ENCODE results near the gene RAB24.
"Not testable (repeated sequence)": the region's sequence is repeated elsewhere in the genome, so short reads cannot be mapped to it uniquely, and the experiment has no call there.

RAB24 gene
- total RNA-seq, result 1.4 to 6.0 (median 2.2) reads per million in 9 experiments

DNA sequence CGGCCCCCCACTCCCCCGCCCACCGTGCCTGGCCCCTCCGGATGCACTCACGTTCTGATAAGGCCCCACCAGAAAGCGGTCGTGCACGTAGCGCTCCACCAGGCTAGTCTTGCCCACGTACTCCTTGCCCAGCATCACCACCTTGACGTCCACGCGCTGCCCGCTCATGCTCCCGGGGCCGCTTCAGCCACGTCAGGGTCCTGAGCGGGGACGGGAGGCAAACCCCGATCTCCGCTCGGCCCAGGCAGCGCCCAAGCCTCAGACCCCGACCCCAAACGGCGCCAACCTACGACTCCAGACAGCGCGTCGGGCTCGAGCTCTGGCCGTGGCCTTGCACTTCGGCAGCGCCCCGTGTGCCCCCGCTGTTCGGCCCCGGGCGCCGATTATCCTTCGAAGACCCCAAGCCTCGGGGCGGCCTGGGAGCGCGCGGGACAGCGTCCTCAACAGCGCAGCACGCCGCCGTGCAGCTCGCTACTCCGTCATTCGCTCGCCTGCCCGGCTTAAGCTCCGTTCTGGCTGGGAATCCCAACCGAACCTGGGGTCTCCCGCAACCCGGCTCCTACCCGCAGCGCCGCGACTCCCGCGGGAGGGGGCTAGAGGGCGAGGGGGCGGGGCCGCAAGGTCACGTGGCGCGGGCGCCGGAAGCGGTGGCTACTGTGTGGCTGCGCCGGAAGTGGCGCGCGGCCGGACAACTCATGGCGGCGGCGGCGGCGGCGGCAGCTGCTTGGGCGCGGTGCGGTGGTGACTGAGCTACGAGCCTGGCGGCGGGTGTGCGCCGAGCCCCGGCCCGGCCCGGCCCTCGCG, at the start of gene RAB24, which contains the start of gene PRELID1:
Gene RAB24, minus strand, starts transcription at position 599 of the 804 bp plus-strand sequence. Its CDS starts 431 bp downstream, at position 168.
Gene PRELID1, plus strand, starts transcription at position 679 of the 804 bp plus-strand sequence. CDS start 187 bp downstream, outside the sequence.
- peak; percentile 74 for ATAC-seq (replicated peaks)

DNA sequence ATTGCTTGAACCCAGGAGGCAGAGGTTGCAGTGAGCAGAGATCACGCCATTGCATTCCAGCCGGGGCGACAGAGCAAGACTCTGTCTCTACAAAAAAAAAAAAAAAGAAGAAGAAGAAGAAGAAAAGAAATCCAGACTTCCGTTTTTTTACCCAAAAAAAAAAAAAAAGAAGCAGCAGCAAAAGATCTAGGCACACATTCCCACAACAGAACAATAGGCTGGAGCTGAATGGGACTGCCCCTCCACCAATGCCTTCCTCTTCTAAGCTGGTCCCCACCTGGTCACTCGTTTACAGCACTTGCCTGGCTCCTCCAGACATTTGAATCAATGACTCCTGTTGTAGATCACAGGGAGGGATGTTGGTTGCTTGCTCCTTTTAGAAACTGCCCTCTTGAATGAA, 49.6 kb upstream of the RAB24 start:
- Mint-ChIP-seq H3K4me1 (ENCODE audit: low read depth in 2 of 2) (peaks cover 56 to 58% of the 10 kb centered on the region in 2 donors), H3K27ac (no peak overlapping the region), H3K4me3 (no peak overlapping the region), H3K9me3 (no peaks in the 10 kb centered on the region), H3K27me3 (no peaks in the 10 kb centered on the region), H3K36me3 (ENCODE audit: insufficient read depth) (peaks cover 57% of the 10 kb centered on the region)
- ATAC-seq (replicated peaks), result no peak
- no peak for DNase-seq

More for the DNA sequence above, at the start of gene RAB24, which contains the start of gene PRELID1:
- Mint-ChIP-seq H3K4me1 (ENCODE audit: low read depth in 2 of 2) (peaks cover 59 to 62% of the 10 kb centered on the region in 2 donors), H3K27me3 (no peaks in the 10 kb centered on the region), H3K27ac (peak within 1 kb of the TSS; percentile 92 to 97), H3K9me3 (no peaks in the 10 kb centered on the region), H3K36me3 (ENCODE audit: insufficient read depth) (peaks cover 69% of the 10 kb centered on the region), H3K4me3 (peak within 1 kb of the TSS; percentile 92 to 94)
- DNase-seq, result peak; percentile 87 to 90 (median 88)

DNA sequence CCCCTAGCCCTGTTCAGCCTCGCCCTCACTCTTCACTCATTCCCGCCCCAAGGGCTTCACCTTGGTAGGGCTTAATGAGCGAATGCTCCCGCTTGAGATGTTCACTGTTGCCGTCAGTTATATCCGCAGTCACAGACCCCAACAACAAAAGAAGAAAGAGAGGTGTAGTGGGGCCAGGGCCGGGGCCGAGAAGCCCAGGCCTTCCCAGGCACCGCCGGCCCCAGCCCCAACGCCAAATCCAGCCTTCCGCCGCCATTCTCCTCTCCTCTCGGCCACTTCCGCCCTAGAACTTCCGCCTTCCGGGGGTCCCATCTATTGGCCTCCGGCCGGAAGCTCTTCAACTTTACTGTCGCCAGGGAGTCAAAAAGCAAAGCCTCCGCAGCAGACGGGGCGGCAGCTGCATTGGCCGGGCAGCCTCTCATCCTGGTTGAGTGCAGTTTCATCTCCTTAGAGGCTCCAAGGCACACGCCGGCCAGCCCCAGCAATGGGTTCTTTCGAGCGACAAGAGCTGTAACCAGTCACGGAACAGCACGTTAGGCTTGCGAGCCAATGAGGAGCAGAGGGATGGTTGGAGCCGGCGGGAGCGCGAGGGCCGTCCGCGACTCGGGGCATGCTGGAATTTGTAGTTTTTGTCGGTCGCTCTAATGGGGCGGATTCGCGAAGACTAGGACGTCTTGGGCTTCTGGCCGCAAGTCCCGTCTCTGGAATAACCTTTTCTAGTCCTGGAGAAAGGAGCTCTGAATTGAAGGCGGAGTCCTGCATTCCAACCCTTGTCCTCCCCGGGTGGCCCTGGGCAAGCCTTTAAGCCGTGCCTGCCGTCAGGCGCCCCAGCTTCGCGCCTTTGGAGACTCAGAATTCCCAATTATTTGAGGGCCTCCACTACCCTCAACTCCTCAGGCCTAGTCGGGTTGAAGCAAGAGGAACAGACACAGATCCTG, 48.1 kb upstream of the RAB24 start, which contains the start of gene LMAN2:
Gene LMAN2, minus strand, starts transcription at position 277 of the 938 bp plus-strand sequence. Its CDS starts 21 bp downstream, at position 256.
- Mint-ChIP-seq H3K36me3 (ENCODE audit: insufficient read depth) (peaks cover 55% of the 10 kb centered on the region), H3K27ac (peak within 1 kb of the TSS; percentile 100), H3K4me3 (peak within 1 kb of the TSS; percentile 98 to 99), H3K4me1 (ENCODE audit: low read depth in 2 of 2) (peaks cover 55 to 56% of the 10 kb centered on the region in 2 donors), H3K9me3 (no peaks in the 10 kb centered on the region), H3K27me3 (no peaks in the 10 kb centered on the region)
- DNase-seq, result peak; percentile 85 to 91 (median 86)
- peak; percentile 96 for ATAC-seq (replicated peaks)

DNA sequence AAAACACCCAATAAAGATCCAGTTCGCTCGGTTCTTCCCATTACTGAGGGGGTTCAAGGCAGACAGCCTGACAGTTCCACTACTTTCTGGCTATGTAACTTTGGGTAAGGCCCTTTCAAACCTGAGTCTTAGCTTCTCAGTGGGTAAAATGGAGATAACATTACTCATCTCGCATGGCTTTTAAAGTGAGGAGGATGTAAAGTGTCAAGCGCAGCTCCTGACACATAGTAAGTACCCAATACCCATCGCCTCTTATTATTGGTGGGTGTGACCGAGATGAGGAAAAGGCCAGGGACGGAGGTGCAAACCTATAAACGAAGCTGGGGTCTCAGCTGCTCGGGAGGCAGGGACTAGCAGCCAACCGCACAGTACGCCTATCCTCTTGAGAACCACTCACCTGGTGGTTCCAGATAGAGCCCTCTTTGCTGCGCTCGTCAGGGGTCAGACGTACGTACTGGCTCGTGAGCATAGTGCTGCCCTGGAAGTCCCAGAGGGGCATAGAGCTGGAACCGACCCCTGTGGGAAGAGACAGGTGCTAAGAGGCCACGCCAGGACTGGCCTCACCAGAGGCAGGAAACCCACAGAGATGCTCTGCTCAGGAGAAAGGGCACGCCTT, 47.4 kb upstream of the RAB24 start:
- peaks cover 55% of the 10 kb centered on the region for H3K36me3 Mint-ChIP-seq (ENCODE audit: insufficient read depth)
- peaks cover 50 to 54% of the 10 kb centered on the region in 2 donors for H3K4me1 Mint-ChIP-seq (ENCODE audit: low read depth in 2 of 2)
- DNase-seq, result no peak
- no peaks in the 10 kb centered on the region for H3K27me3 Mint-ChIP-seq
- H3K9me3 Mint-ChIP-seq, result no peaks in the 10 kb centered on the region
- H3K4me3 Mint-ChIP-seq, result peak overlapping the region; percentile 98 to 99
- H3K27ac Mint-ChIP-seq, result peak overlapping the region; percentile 100
- no peak for ATAC-seq (replicated peaks)

DNA sequence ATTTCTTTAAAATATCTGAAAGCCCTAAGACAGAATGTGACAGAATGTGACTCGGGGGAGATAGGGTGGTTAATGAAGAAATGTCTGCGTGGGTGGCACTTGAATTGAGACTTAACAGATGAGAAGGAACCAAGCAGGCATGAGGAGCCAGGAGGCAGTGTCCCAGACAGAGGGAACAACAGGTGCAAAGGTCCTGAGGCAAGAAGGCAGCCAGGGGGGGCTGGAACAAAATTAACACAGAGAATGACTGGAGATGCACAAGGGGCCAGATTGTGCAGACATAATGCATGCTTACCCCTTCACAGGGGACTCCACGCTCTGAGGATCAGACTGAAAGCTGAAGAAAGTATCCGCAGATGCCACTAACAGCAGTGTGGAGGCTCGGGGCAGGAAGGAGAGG, 46.2 kb upstream of the RAB24 start:
- peak overlapping the region; percentile 88 to 100 for H3K27ac Mint-ChIP-seq
- H3K36me3 Mint-ChIP-seq (ENCODE audit: insufficient read depth), result peaks cover 58% of the 10 kb centered on the region
- H3K4me3 Mint-ChIP-seq, result peak overlapping the region; percentile 98 to 99
- peaks cover 43 to 45% of the 10 kb centered on the region in 2 donors for H3K4me1 Mint-ChIP-seq (ENCODE audit: low read depth in 2 of 2)
- ATAC-seq (replicated peaks), result no peak
- H3K27me3 Mint-ChIP-seq, result no peaks in the 10 kb centered on the region
- no peaks in the 10 kb centered on the region for H3K9me3 Mint-ChIP-seq
- no peak for DNase-seq

DNA sequence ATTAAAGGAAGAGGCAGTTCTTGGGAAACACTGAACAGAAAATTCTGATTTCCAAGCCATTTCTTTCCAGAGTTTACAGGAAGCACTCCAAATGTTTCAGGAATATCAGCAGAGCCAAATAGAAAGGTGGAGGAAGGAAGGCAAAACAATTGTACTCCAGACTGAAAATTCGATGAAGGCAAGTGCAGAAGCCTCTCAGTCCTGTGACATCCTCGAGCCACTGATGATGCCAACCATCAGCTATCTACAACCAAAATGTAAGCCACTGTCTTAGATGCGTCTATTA, 45.8 kb upstream of the RAB24 start:
- DNase-seq (no peak), ATAC-seq (replicated peaks) (no peak)
- H3K36me3 Mint-ChIP-seq (ENCODE audit: insufficient read depth), result peaks cover 58% of the 10 kb centered on the region
- peak overlapping the region; percentile 98 to 99 for H3K4me3 Mint-ChIP-seq
- H3K4me1 Mint-ChIP-seq (ENCODE audit: low read depth in 2 of 2), result peaks cover 39 to 45% of the 10 kb centered on the region in 2 donors
- peak overlapping the region; percentile 88 to 100 for H3K27ac Mint-ChIP-seq
- no peaks in the 10 kb centered on the region for H3K27me3 Mint-ChIP-seq
- no peaks in the 10 kb centered on the region for H3K9me3 Mint-ChIP-seq

DNA sequence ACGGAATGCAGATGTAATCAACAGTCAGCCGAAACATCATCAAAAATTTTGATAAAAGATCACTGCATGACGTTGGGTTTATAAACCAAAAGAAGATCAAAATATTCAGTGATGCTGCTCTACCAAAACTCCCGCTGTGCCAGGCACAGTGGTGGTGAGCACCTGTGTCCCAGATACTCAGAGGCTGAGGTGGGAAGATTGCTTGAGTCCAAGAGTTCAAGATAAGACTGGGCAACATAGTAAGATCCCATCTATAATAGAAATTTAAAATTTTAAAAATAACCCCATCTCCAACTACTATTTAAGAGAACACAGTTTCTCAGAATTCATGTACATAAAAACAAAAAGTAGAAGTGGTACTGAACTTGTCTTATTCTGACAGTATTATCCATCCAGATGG, 44.2 kb upstream of the RAB24 start:
- H3K36me3 Mint-ChIP-seq (ENCODE audit: insufficient read depth), result peaks cover 54% of the 10 kb centered on the region
- peaks cover 39 to 52% of the 10 kb centered on the region in 2 donors for H3K4me1 Mint-ChIP-seq (ENCODE audit: low read depth in 2 of 2)
- H3K27me3 Mint-ChIP-seq, result no peaks in the 10 kb centered on the region
- ATAC-seq (replicated peaks) (no peak), DNase-seq (no peak)
- no peaks in the 10 kb centered on the region for H3K9me3 Mint-ChIP-seq
- H3K4me3 Mint-ChIP-seq, result peak overlapping the region in 1 of 2 donors; percentile 35
- H3K27ac Mint-ChIP-seq, result no peak overlapping the region

DNA sequence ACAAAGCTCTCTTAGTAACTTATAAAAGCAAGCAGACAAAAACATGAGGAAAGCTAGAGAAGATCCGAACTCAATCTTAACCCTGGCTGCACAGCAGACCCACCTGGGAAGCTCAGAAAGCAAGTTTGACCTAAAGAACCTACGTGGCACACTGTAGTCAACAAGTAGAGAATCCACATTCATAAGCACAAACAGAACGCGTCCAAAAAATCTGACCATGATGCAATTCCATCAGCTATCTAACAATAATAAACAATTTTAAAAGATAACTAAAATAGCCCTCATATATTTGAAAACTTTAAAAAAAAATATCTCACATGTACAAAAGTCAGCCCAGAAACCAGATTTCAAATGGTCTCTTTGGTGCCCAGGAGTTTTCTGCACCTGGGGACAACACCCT, 43.3 kb upstream of the RAB24 start:
- no peak overlapping the region for H3K4me3 Mint-ChIP-seq

DNA sequence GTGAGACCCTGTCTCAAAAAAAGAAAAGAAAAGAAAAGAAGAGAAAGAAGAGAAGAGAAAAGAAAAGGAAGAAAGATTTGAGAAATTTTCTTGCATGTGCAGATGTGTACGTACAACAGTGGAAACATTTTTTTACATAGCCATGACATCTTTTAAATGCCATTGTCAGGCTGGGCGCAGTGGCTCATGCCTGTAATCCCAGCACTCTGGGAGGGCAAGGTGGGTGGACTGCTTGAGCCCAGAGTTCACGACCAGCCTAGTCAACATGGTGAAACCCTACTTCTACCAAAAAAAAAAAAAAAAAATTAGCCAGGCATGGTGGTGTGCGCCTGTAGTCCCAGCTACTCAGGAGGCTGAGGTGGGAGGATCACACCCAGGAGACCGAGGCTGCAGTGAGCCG, 41.4 kb upstream of the RAB24 start:
- DNase-seq (no peak), ATAC-seq (replicated peaks) (no peak)
- Mint-ChIP-seq H3K27ac (peak overlapping the region in 1 of 2 donors; percentile 54), H3K4me1 (ENCODE audit: low read depth in 2 of 2) (peaks cover 26 to 40% of the 10 kb centered on the region in 2 donors), H3K4me3 (no peak overlapping the region), H3K27me3 (no peaks in the 10 kb centered on the region), H3K9me3 (no peaks in the 10 kb centered on the region), H3K36me3 (ENCODE audit: insufficient read depth) (peaks cover 53% of the 10 kb centered on the region)

More for the DNA sequence above, 43.3 kb upstream of the RAB24 start:
- DNase-seq (no peak), ATAC-seq (replicated peaks) (no peak)
- H3K9me3 Mint-ChIP-seq, result no peaks in the 10 kb centered on the region
- H3K4me1 Mint-ChIP-seq (ENCODE audit: low read depth in 2 of 2), result peaks cover 36 to 49% of the 10 kb centered on the region in 2 donors
- peaks cover 51% of the 10 kb centered on the region for H3K36me3 Mint-ChIP-seq (ENCODE audit: insufficient read depth)
- H3K27ac Mint-ChIP-seq, result peak overlapping the region in 1 of 2 donors; percentile 46
- H3K27me3 Mint-ChIP-seq, result no peaks in the 10 kb centered on the region

DNA sequence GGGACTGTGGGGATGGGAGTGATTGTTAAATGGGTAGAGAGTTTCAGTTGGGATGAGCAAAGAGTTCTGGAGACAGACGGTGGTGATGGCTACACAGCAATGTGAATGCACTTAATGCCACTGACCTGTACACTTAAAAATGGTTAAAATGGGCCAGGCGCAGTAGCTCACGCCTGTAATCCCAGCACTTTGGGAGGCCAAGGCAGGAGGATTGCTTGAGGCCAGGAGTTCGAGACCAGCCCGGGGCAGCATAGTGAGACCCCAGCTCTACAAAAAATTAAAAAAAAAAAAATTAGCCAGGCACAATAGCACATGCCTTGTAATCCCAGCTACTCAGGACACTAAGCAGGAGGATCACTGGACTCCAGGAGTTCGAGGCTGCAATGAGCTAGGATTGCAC, 40.3 kb upstream of the RAB24 start:
- Mint-ChIP-seq H3K4me1 (ENCODE audit: low read depth in 2 of 2) (peaks cover 26 to 40% of the 10 kb centered on the region in 2 donors), H3K27ac (peak overlapping the region in 1 of 2 donors; percentile 27), H3K27me3 (no peaks in the 10 kb centered on the region), H3K4me3 (no peak overlapping the region), H3K9me3 (no peaks in the 10 kb centered on the region), H3K36me3 (ENCODE audit: insufficient read depth) (peaks cover 57% of the 10 kb centered on the region)
- no peak for ATAC-seq (replicated peaks)
- DNase-seq, result no peak

DNA sequence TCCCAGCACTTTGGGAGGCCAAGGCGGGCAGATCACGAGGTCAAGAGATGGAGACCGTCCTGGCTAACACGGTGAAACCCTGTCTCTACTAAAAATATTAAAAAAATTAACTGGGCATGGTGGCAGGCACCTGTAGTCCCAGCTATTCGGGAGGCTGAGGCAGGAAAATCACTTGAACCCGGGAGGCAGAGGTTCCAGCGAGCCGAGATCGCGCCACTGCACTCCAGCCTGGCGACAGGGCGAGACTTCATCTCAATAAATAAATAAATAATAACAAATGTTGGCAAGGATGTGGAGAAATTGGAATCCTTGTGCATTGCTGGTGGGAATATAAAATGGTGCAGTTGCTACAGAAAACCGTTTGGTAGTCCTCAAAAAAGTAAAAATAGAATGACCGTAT, 39.5 kb upstream of the RAB24 start:
- H3K9me3 Mint-ChIP-seq, result not testable (repeated sequence)

DNA sequence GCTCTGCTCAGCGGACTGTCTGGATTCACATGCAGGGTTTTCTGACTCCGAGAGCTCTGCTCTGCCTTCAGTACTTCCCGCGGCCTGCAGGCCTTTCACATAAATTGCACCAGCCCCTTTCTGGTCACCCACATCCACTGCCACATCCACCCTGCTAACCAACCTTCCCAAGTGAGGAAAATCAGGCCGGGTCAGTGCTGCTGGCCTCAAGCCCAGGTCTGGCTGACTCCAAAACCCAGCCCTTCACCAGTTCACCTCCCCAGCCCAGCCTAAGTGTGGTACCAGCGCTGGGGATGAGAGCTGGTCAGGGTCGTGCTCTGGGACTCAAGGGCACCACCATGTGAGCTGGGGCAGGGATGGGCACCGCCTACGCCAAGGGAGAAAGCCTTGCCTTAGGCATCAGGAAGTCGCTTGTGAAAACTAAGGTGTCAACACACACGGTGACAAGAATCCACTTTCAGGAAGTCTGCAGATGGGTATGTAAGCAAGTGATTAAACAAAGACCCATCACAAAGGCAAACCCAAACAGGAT, 35.7 kb upstream of the RAB24 start:
- DNase-seq (no peak), ATAC-seq (replicated peaks) (peak; percentile 33)
- H3K4me1 Mint-ChIP-seq (ENCODE audit: low read depth in 2 of 2), result peaks cover 26 to 33% of the 10 kb centered on the region in 2 donors
- H3K36me3 Mint-ChIP-seq (ENCODE audit: insufficient read depth), result peaks cover 58% of the 10 kb centered on the region
- H3K27me3 Mint-ChIP-seq, result no peaks in the 10 kb centered on the region
- H3K9me3 Mint-ChIP-seq, result no peaks in the 10 kb centered on the region
- H3K4me3 Mint-ChIP-seq, result peak overlapping the region; percentile 40 to 41
- H3K27ac Mint-ChIP-seq, result peak overlapping the region; percentile 9 to 91

More for the DNA sequence above, 39.5 kb upstream of the RAB24 start:
- peaks cover 27 to 43% of the 10 kb centered on the region in 2 donors for H3K4me1 Mint-ChIP-seq (ENCODE audit: low read depth in 2 of 2)
- H3K36me3 Mint-ChIP-seq (ENCODE audit: insufficient read depth), result peaks cover 51% of the 10 kb centered on the region
- H3K27me3 Mint-ChIP-seq; ATAC-seq (replicated peaks); H3K4me3 Mint-ChIP-seq; DNase-seq: not testable (repeated sequence)
- peak overlapping the region in 1 of 2 donors; percentile 27 for H3K27ac Mint-ChIP-seq

All from effector memory CD8-positive, alpha-beta T cell (primary cell).